HepG2 (cell line): ENCODE measurements around the gene CAMK1G. TPM values are rescaled to one million over a fixed set of nuclear protein-coding genes. Genes with fewer than 3 reads are reported as not detected.

Source experiments
- ATAC-seq: fragments of 200-7000 bp; cut with Tn5 transposase; 3 replicates; pipeline ENCODE4 v1.9.1; 2020; ENCODE audit warnings: mild to moderate bottlenecking, moderate library complexity
- BruUV-seq: library from RNA; stranded (reverse); fragments of 400-500 nt; replicated peaks from 2 replicates; lab custom pipeline; 2021; lab: Mats Ljungman, UMichigan
- CTCF ChIA-PET: fragments of 300-600 bp; formaldehyde crosslinking; extraction: SDS; loops from one replicate; lab custom pipeline; 2021; ENCODE audit warnings: low total read pairs, inconsistent platforms, low intra/inter-chr PET ratio; lab: Yijun Ruan, JAX
- POLR2A ChIA-PET: fragments of 350-600 bp; sonication (Branson Sonifier 250); formaldehyde crosslinking; loops from one replicate; lab custom pipeline; 2020; ENCODE audit warnings: antibody characterized with exemption, inconsistent platforms; lab: Yijun Ruan, JAX
- DNase-seq: peaks from one replicate; pipeline ENCODE4 v3.0.0-alpha.2; 2015; ENCODE audit warnings: low spot score
- FAIRE-seq: peaks from 3 replicates; lab custom pipeline; 2011; peaks lifted over from hg19 to GRCh38; lab: Jason Lieb, UNC
- H2AFZ ChIP-seq: one replicate; pipeline ENCODE4 v1.6.1; 2011; ENCODE audit warnings: low read length, inconsistent platforms
- H3K27ac ChIP-seq: fragments of 300-600 bp; 3 replicates; pipeline ENCODE4 v1.8.0; 2011; ENCODE audit warnings: mixed run types, mild to moderate bottlenecking, mixed read lengths, low read length, inconsistent platforms; ENCODE audit not compliant: insufficient read depth; ENCODE audit errors: extremely low read length
- H3K27me3 ChIP-seq, 2 experiments: fragments of 200-600 bp in 1 of 2; 2 replicates in 1 of 2; 3 replicates in 1 of 2; pipeline versions ENCODE4 v1.6.0 to v1.8.0; 2011; ENCODE audit warnings: low read length in 2 of 2, mild to moderate bottlenecking in 2 of 2, moderate library complexity in 2 of 2, inconsistent platforms in 1 of 2; ENCODE audit not compliant: insufficient read depth in 2 of 2, control insufficient read depth in 1 of 2
- H3K36me3 ChIP-seq, 2 experiments: fragments of 200-600 bp in 1 of 2; replicated peaks in 1 of 2; 2 replicates in 1 of 2; 3 replicates in 1 of 2; pipeline versions ENCODE4 v1.5.1 to v1.8.0; 2011; ENCODE audit warnings: low read length in 2 of 2, inconsistent platforms in 1 of 2; ENCODE audit not compliant: insufficient read depth in 2 of 2, control insufficient read depth in 1 of 2
- H3K4me1 ChIP-seq: 2 replicates; pipeline ENCODE4 v1.5.1; 2012; ENCODE audit warnings: low read length, inconsistent platforms; ENCODE audit not compliant: insufficient read depth
- H3K4me2 ChIP-seq: 2 replicates; pipeline ENCODE4 v1.6.0; 2011; ENCODE audit warnings: low read depth, low read length, inconsistent platforms
- H3K4me3 ChIP-seq, 3 experiments: fragments of 200-600 bp in 1 of 3; sonication (generic), shearing (Covaris generic) in 1 of 3; replicated peaks in 1 of 3; 2 replicates each; pipeline ENCODE4 v1.5.1; 2011 to 2016; ENCODE audit warnings: low read length in 3 of 3, inconsistent platforms in 2 of 3, low read depth in 2 of 3, mild to moderate bottlenecking in 2 of 3, control low read depth in 1 of 3, mixed read lengths in 1 of 3; ENCODE audit not compliant: insufficient read depth in 1 of 3
- H3K79me2 ChIP-seq: one replicate; pipeline ENCODE4 v1.6.1; 2011; ENCODE audit warnings: low read length, inconsistent platforms; ENCODE audit not compliant: insufficient read depth
- H3K9ac ChIP-seq: 2 replicates; pipeline ENCODE4 v1.6.0; 2011; ENCODE audit warnings: mild to moderate bottlenecking, low read depth, low read length, inconsistent platforms; ENCODE audit not compliant: insufficient read depth
- H3K9me3 ChIP-seq: 2 replicates; pipeline ENCODE4 v1.5.1; 2012; ENCODE audit warnings: mild to moderate bottlenecking, low read length
- H4K20me1 ChIP-seq: 2 replicates; pipeline ENCODE4 v1.6.0; 2011; ENCODE audit warnings: inconsistent platforms, mild to moderate bottlenecking, low read length, moderate library complexity; ENCODE audit not compliant: insufficient read depth
- AHR ChIP-seq: IDR thresholded peaks from 2 replicates; pipeline ENCODE4 v1.6.1; 2018; ENCODE audit warnings: missing genetic modification reagents, missing compliant biosample characterization
- ARID2 ChIP-seq: sonication (generic); formaldehyde crosslinking; IDR thresholded peaks from 2 replicates; pipeline ENCODE4 v1.8.1; 2022; ENCODE audit warnings: mild to moderate bottlenecking, missing genetic modification reagents, borderline replicate concordance
- IRX3 ChIP-seq: sonication (generic); formaldehyde crosslinking; IDR thresholded peaks from 2 replicates; pipeline ENCODE4 v1.8.1; 2023; ENCODE audit warnings: mild to moderate bottlenecking, low read depth, missing genetic modification reagents, borderline replicate concordance
- RFXANK ChIP-seq: IDR thresholded peaks from 2 replicates; pipeline ENCODE4 v1.6.1; 2016
- SNAPC5 ChIP-seq: sonication (generic); formaldehyde crosslinking; IDR thresholded peaks from 2 replicates; pipeline ENCODE4 v1.8.1; 2023; ENCODE audit warnings: mild to moderate bottlenecking, missing genetic modification reagents, borderline replicate concordance
- U2AF2 ChIP-seq: fragments of 200-400 bp; formaldehyde crosslinking; IDR thresholded peaks from 2 replicates; pipeline ENCODE4 v1.6.1; 2017; ENCODE audit warnings: low read depth, mild to moderate bottlenecking, low read length
- ZHX1 ChIP-seq: sonication (generic); formaldehyde crosslinking; IDR thresholded peaks from 2 replicates; pipeline ENCODE4 v1.8.1; 2022; ENCODE audit warnings: low read depth, mild to moderate bottlenecking, missing genetic modification reagents
- ZNF468 ChIP-seq: sonication (generic); formaldehyde crosslinking; IDR thresholded peaks from 2 replicates; pipeline ENCODE4 v1.8.0; 2022; ENCODE audit warnings: mild to moderate bottlenecking, moderate library complexity, missing genetic modification reagents
- ZNF501 ChIP-seq: sonication (generic); formaldehyde crosslinking; IDR thresholded peaks from 2 replicates; pipeline ENCODE4 v1.5.1; 2020; ENCODE audit warnings: mild to moderate bottlenecking, moderate library complexity, missing genetic modification reagents
- ZNF589 ChIP-seq: sonication (generic); formaldehyde crosslinking; conservative IDR thresholded peaks from 2 replicates; pipeline ENCODE4 v1.8.0; 2022; ENCODE audit warnings: mild to moderate bottlenecking, moderate library complexity, missing genetic modification reagents
- WGBS: methylation state at CpG from one replicate; pipeline ENCODE4 v1.1.6; 2017; ENCODE audit warnings: low lambda C conversion rate; 5-methylcytosine and 5-hydroxymethylcytosine counted together
- in situ Hi-C: cut with HindIII; loops from 2 replicates; pipeline ENCODE4 v1.10.0; 2017; ENCODE audit warnings: low pct_unique_long_range_greater_than_20kb; ENCODE audit not compliant: extremely low pct_ligation_motif_present
- intact Hi-C: fragments of 100-400 bp; cut with micrococcal nuclease; formaldehyde crosslinking; loops from one replicate; pipeline ENCODE4 v1.10.0; 2022; ENCODE audit not compliant: unreplicated experiment
- polyA plus RNA-seq, 8 experiments: library from polyadenylated mRNA; depleted of rRNA in 3 of 8; stranded (reverse) in 7 of 8; unstranded in 1 of 8; fragments of >200 nt; fragmentation: Illumina TruSeq in 4 of 8; extraction: Trizol in 4 of 8; gene quantifications; 2 replicates each; pipeline versions ENCODE4 v1.2.1 to v1.2.3, GENCODE V29; 2011 to 2016; ENCODE audit warnings: low read depth in 4 of 8, missing spikeins in 1 of 8, mixed read lengths in 1 of 8; ENCODE audit not compliant: insufficient read depth in 1 of 8
- total RNA-seq, 5 experiments: library from RNA; depleted of rRNA; stranded (reverse); fragments of >200 nt; fragmentation: Illumina TruSeq; extraction: Trizol; gene quantifications; 2 replicates each; pipeline ENCODE4 v1.2.3, GENCODE V29; 2016; ENCODE audit warnings: low read depth in 1 of 5

The CAMK1G gene
- total and polyA plus RNA-seq, 2 of the 13 experiments (the other 11 are each of a cell fraction or from before 2014, with no cell fraction given) = not detected

GRCh38 chr1:209647156-209647555 is 63.6 kb downstream of the CAMK1G start:
- H3K4me2 ChIP-seq = no peak overlapping the region
- ATAC-seq = no peak
- in situ Hi-C loops = no loop called here

More at GRCh38 chr1:209647156-209647555, 63.6 kb downstream of the CAMK1G start:
- ChIA-PET POLR2A (no interaction called here), CTCF (interaction anchor here (1.4 kb wide), 1 partner anchor 46 kb away, joined by 4 read pairs; no protein-coding TSS in a partner anchor)
- Histone ChIP-seq H2AFZ (no peak overlapping the region), H4K20me1 (no peaks in the 10 kb centered on the region), H3K79me2 (no peaks in the 10 kb centered on the region), H3K9me3 (no peaks in the 10 kb centered on the region), H3K4me3 (no peak overlapping the region), H3K9ac (no peak overlapping the region), H3K27ac (no peak overlapping the region), H3K36me3 (no peaks in the 10 kb centered on the region), H3K4me1 (no peaks in the 10 kb centered on the region), H3K27me3 (0 out of 5 replicates have a peak, but pooled peaks cover 0 to 2% of the 10 kb centered on the region in 2 experiments)
- WGBS = 55% methylated on average over 4 of the region's 4 CpGs
- DNase-seq (no peak), FAIRE-seq (no peak)
- intact Hi-C loops = no loop called here
- TF ChIP-seq IRX3 (CRISPR knock-in tag) (no peak), RFXANK (CRISPR knock-in tag) (no peak), ZNF468 (CRISPR knock-in tag) (no peak), ARID2 (CRISPR knock-in tag) (no peak), SNAPC5 (CRISPR knock-in tag) (no peak), U2AF2 (no peak), ZNF501 (CRISPR knock-in tag) (no peak), ZNF589 (CRISPR knock-in tag) (no peak), AHR (CRISPR knock-in tag) (no peak), ZHX1 (CRISPR knock-in tag) (no peak)
- BruUV-seq = no TSS peak
